IMR-90 (cell line): ENCODE data around the gene SMC6. TPM values are rescaled to one million over a fixed set of nuclear protein-coding genes. Genes with fewer than 3 reads are reported as not detected.

Experiments used
- ATAC-seq: fragments of 200-7000 bp; cut with Tn5 transposase; 2 replicates; pipeline ENCODE4 v1.9.1; 2020; ENCODE audit warnings: low read depth, mild to moderate bottlenecking, moderate library complexity
- BruUV-seq: library from RNA; stranded (reverse); fragments of 400-500 nt; replicated peaks from 2 replicates; lab custom pipeline; 2021; lab: Mats Ljungman, UMichigan
- CTCF ChIA-PET: fragments of 300-600 bp; formaldehyde crosslinking; extraction: SDS; loops from one replicate; lab custom pipeline; 2021; ENCODE audit warnings: antibody characterized with exemption; lab: Yijun Ruan, JAX
- POLR2A ChIA-PET: fragments of 300-600 bp; sonication (Branson Sonifier 250); formaldehyde crosslinking; loops from one replicate; lab custom pipeline; 2022; ENCODE audit warnings: antibody characterized with exemption; ENCODE audit not compliant: unreplicated experiment; lab: Charles Lee
- DNase-seq: peaks from one replicate; pipeline ENCODE4 v3.0.0; 2013
- H2AFZ ChIP-seq: replicated peaks from 2 replicates; pipeline ENCODE3; 2013; ENCODE audit warnings: low read length, mild to moderate bottlenecking; ENCODE audit not compliant: poor library complexity
- H2AK5ac ChIP-seq: 2 replicates; pipeline ENCODE4 v1.6.1; 2013; ENCODE audit warnings: low read depth, low read length, inconsistent platforms
- H2AK9ac ChIP-seq: replicated peaks from 2 replicates; pipeline ENCODE3; 2013; ENCODE audit warnings: mild to moderate bottlenecking, low read depth, low read length, moderate library complexity; ENCODE audit not compliant: poor library complexity
- H2BK120ac ChIP-seq: 2 replicates; pipeline ENCODE4 v1.6.1; 2013; ENCODE audit warnings: low read depth, low read length, inconsistent platforms
- H2BK15ac ChIP-seq: 3 replicates; pipeline ENCODE4 v1.6.1; 2013; ENCODE audit warnings: low read depth, low read length, inconsistent platforms
- H2BK20ac ChIP-seq: 2 replicates; pipeline ENCODE4 v1.6.1; 2013; ENCODE audit warnings: low read depth, mild to moderate bottlenecking, inconsistent platforms, low read length, moderate library complexity
- H2BK5ac ChIP-seq: 2 replicates; pipeline ENCODE4 v1.6.1; 2013; ENCODE audit warnings: mild to moderate bottlenecking, low read depth, low read length, inconsistent platforms; ENCODE audit not compliant: poor library complexity, severe bottlenecking
- H3K14ac ChIP-seq: replicated peaks from 2 replicates; pipeline ENCODE4 v1.6.1; 2013; ENCODE audit warnings: low read depth, low read length, inconsistent platforms
- H3K18ac ChIP-seq: 2 replicates; pipeline ENCODE4 v1.6.1; 2013; ENCODE audit warnings: low read depth, low read length, control low read depth
- H3K23ac ChIP-seq: 2 replicates; pipeline ENCODE4 v1.6.1; 2013; ENCODE audit warnings: low read depth, low read length, inconsistent platforms
- H3K27ac ChIP-seq: 2 replicates; pipeline ENCODE4 v1.5.1; 2013; ENCODE audit warnings: mild to moderate bottlenecking, control low read depth, low read length; ENCODE audit not compliant: insufficient read depth
- H3K27me3 ChIP-seq: 2 replicates; pipeline ENCODE4 v1.6.1; 2013; ENCODE audit warnings: low read length; ENCODE audit not compliant: control insufficient read depth, insufficient read depth
- H3K36me3 ChIP-seq: 2 replicates; pipeline ENCODE4 v1.6.1; 2013; ENCODE audit warnings: low read length, mixed read lengths; ENCODE audit not compliant: control insufficient read depth, insufficient read depth
- H3K4ac ChIP-seq: 2 replicates; pipeline ENCODE4 v1.6.1; 2013; ENCODE audit warnings: low read depth, low read length, inconsistent platforms
- H3K4me1 ChIP-seq: 2 replicates; pipeline ENCODE4 v1.6.1; 2013; ENCODE audit warnings: low read length, mixed read lengths; ENCODE audit not compliant: control insufficient read depth, insufficient read depth
- H3K4me2 ChIP-seq: 2 replicates; pipeline ENCODE4 v1.6.1; 2013; ENCODE audit warnings: low read depth, mild to moderate bottlenecking, control low read depth, low read length, moderate library complexity
- H3K4me3 ChIP-seq: 2 replicates; pipeline ENCODE4 v1.5.1; 2013; ENCODE audit warnings: low read depth, mild to moderate bottlenecking, control low read depth, low read length, moderate library complexity; ENCODE audit not compliant: insufficient read depth
- H3K56ac ChIP-seq: 2 replicates; pipeline ENCODE4 v1.6.1; 2013; ENCODE audit warnings: low read length, inconsistent platforms; ENCODE audit not compliant: insufficient read depth; ENCODE audit errors: extremely low read depth
- H3K79me1 ChIP-seq, 2 experiments: 2 replicates each; pipeline ENCODE4 v1.6.1; 2013; ENCODE audit warnings: low read length in 2 of 2, inconsistent platforms in 1 of 2, low read depth in 1 of 2
- H3K9ac ChIP-seq: 2 replicates; pipeline ENCODE4 v1.6.1; 2013; ENCODE audit warnings: low read depth, low read length, control low read depth
- H3K9me1 ChIP-seq: 2 replicates; pipeline ENCODE4 v1.6.1; 2013; ENCODE audit warnings: low read length, inconsistent platforms; ENCODE audit not compliant: insufficient read depth
- H3K9me3 ChIP-seq: 2 replicates; pipeline ENCODE4 v1.6.1; 2013; ENCODE audit warnings: low read length; ENCODE audit not compliant: control insufficient read depth, insufficient read depth
- H4K20me1 ChIP-seq: 2 replicates; pipeline ENCODE4 v1.6.1; 2013; ENCODE audit warnings: low read length, inconsistent platforms; ENCODE audit not compliant: insufficient read depth
- H4K5ac ChIP-seq: 2 replicates; pipeline ENCODE4 v1.6.1; 2013; ENCODE audit warnings: mild to moderate bottlenecking, low read depth, low read length, control low read depth
- H4K8ac ChIP-seq, 2 experiments: 2 replicates each; pipeline ENCODE4 v1.6.1; 2013; ENCODE audit warnings: low read depth in 2 of 2, low read length in 2 of 2, control low read depth in 1 of 2, inconsistent platforms in 1 of 2
- H4K91ac ChIP-seq: 2 replicates; pipeline ENCODE4 v1.6.1; 2013; ENCODE audit warnings: low read depth, low read length, inconsistent platforms; ENCODE audit not compliant: insufficient read depth
- BHLHE40 ChIP-seq: fragments of 150-350 bp; IDR thresholded peaks from 2 replicates; pipeline ENCODE4 v1.6.1; 2016; ENCODE audit warnings: mild to moderate bottlenecking, low read depth, low read length
- CEBPB ChIP-seq: IDR thresholded peaks from 2 replicates; pipeline ENCODE4 v1.6.1; 2012; ENCODE audit warnings: low read depth, low read length, improper control_type of control experiment
- CHD1 ChIP-seq: IDR thresholded peaks from 2 replicates; pipeline ENCODE4 v1.6.1; 2012; ENCODE audit warnings: low read depth, low read length, improper control_type of control experiment
- CTCF ChIP-seq: conservative IDR thresholded peaks from 2 replicates; pipeline ENCODE4 v1.5.1; 2012; ENCODE audit warnings: mild to moderate bottlenecking, low read depth, low read length, improper control_type of control experiment
- ELK1 ChIP-seq: fragments of 150-350 bp; IDR thresholded peaks from 2 replicates; pipeline ENCODE4 v1.6.1; 2016; ENCODE audit warnings: low read depth, mild to moderate bottlenecking, low read length, moderate library complexity, borderline replicate concordance
- FOS ChIP-seq: fragments of 150-350 bp; IDR thresholded peaks from 2 replicates; pipeline ENCODE4 v1.6.1; 2016; ENCODE audit warnings: low read depth, low read length
- MAFK ChIP-seq: IDR thresholded peaks from 2 replicates; pipeline ENCODE4 v1.6.1; 2012; ENCODE audit warnings: low read depth, low read length, improper control_type of control experiment
- MAZ ChIP-seq: IDR thresholded peaks from 2 replicates; pipeline ENCODE4 v1.6.1; 2012; ENCODE audit warnings: low read depth, mild to moderate bottlenecking, low read length, improper control_type of control experiment, moderate library complexity, borderline replicate concordance
- MXI1 ChIP-seq: IDR thresholded peaks from 2 replicates; pipeline ENCODE4 v1.6.1; 2012; ENCODE audit warnings: low read depth, mild to moderate bottlenecking, low read length, moderate library complexity, borderline replicate concordance
- NFE2L2 ChIP-seq: fragments of 150-350 bp; IDR thresholded peaks from 2 replicates; pipeline ENCODE4 v1.6.1; 2016; ENCODE audit warnings: low read depth, mild to moderate bottlenecking, low read length
- POLR2A ChIP-seq: IDR thresholded peaks from 2 replicates; pipeline ENCODE4 v1.6.1; 2012; ENCODE audit warnings: mild to moderate bottlenecking, low read depth, low read length
- RAD21 ChIP-seq: IDR thresholded peaks from 2 replicates; pipeline ENCODE4 v1.6.1; 2012; ENCODE audit warnings: low read length, improper control_type of control experiment
- RFX5 ChIP-seq: IDR thresholded peaks from 2 replicates; pipeline ENCODE4 v1.8.0; 2012; ENCODE audit warnings: low read depth, mild to moderate bottlenecking, low read length, moderate library complexity
- SMC3 ChIP-seq: fragments of 150-350 bp; IDR thresholded peaks from 2 replicates; pipeline ENCODE4 v1.6.1; 2016; ENCODE audit warnings: low read depth, mild to moderate bottlenecking, antibody characterized with exemption, low read length, moderate library complexity
- USF2 ChIP-seq: fragments of 150-350 bp; IDR thresholded peaks from 2 replicates; pipeline ENCODE4 v1.6.1; 2017; ENCODE audit warnings: mild to moderate bottlenecking, antibody characterized with exemption, low read length, low read depth
- WGBS, 2 experiments: methylation state at CpG; one replicate each; pipeline versions ENCODE4 v1.1.5 to v1.1.7; 2013; ENCODE audit warnings: missing lambda C conversion rate in 2 of 2; ENCODE audit not compliant: insufficient read length in 1 of 2; ENCODE audit errors: extremely low coverage in 2 of 2; 5-methylcytosine and 5-hydroxymethylcytosine counted together
- dilution Hi-C: fragments of 300-500 bp; cut with HindIII; formaldehyde crosslinking; loops from one replicate; pipeline ENCODE4 v1.14.3; 2018; ENCODE audit warnings: low sequenced_read_pairs; ENCODE audit not compliant: unreplicated experiment
- in situ Hi-C: fragments of 300-500 bp; cut with MboI; formaldehyde crosslinking; loops from 3 replicates; pipeline ENCODE4 v1.14.3; 2019; ENCODE audit warnings: low sequenced_read_pairs, inconsistent platforms, mixed read lengths
- intact Hi-C: fragments of 100-400 bp; cut with micrococcal nuclease; formaldehyde crosslinking; loops from 2 replicates; pipeline ENCODE4 v1.10.0; 2022
- polyA plus RNA-seq, 3 experiments: library from polyadenylated mRNA; depleted of rRNA; stranded (reverse); fragments of >200 nt; gene quantifications; 2 replicates each; pipeline ENCODE4 v1.2.3, GENCODE V29; 2012; ENCODE audit warnings: low replicate concordance in 1 of 3
- total RNA-seq: library from RNA; depleted of rRNA; stranded (reverse); fragments of >200 nt; gene quantifications from 2 replicates; pipeline ENCODE4 v1.2.3, GENCODE V29; 2012

SMC6 gene
- total and polyA plus RNA-seq, 2 of the 4 experiments (the other 2 are of a cell fraction), result 6.5 to 10.4 TPM

- in situ Hi-C loops, result no loop called here
- no peak overlapping the region for H4K8ac ChIP-seq
- ChIA-PET CTCF (interaction anchor here (1.0 to 1.4 kb wide), 2 partner anchors 8 to 34 kb away, joined by 3 to 6 read pairs; no protein-coding TSS in a partner anchor), POLR2A (no interaction called here)
- no peak overlapping the region for H3K14ac ChIP-seq
- no peaks in the 10 kb centered on the region for H3K4me1 ChIP-seq
- H3K27me3 ChIP-seq, result no peaks in the 10 kb centered on the region
- no peak overlapping the region for H3K4me2 ChIP-seq
- H3K9ac ChIP-seq, result no peak overlapping the region
- no peak overlapping the region for H4K91ac ChIP-seq
- no peak overlapping the region for H4K5ac ChIP-seq
- no peak overlapping the region for H2BK5ac ChIP-seq
- H2AFZ ChIP-seq, result no peak overlapping the region
- H3K18ac ChIP-seq, result no peak overlapping the region
- intact Hi-C loops, result no loop called here
- no peaks in the 10 kb centered on the region for H3K9me1 ChIP-seq
- H3K56ac ChIP-seq, result no peak overlapping the region
- no peak overlapping the region for H3K4me3 ChIP-seq
- ATAC-seq, result peak; percentile 40; the same call in 1 of the 2 replicates
- no peak overlapping the region for H3K23ac ChIP-seq
- no peak overlapping the region for H3K4ac ChIP-seq
- H3K36me3 ChIP-seq, result no peaks in the 10 kb centered on the region
- no TSS peak for BruUV-seq
- H2BK15ac ChIP-seq, result no peak overlapping the region
- no peaks in the 10 kb centered on the region for H4K20me1 ChIP-seq
- H3K9me3 ChIP-seq, result no peaks in the 10 kb centered on the region
- H2AK9ac ChIP-seq, result no peak overlapping the region
- no peak overlapping the region for H2BK120ac ChIP-seq
- H3K79me1 ChIP-seq, result no peaks in the 10 kb centered on the region
- DNase-seq, result no peak
- no peak overlapping the region for H3K27ac ChIP-seq
- no peak overlapping the region for H2BK20ac ChIP-seq
- WGBS, 2 experiments, result 75% methylated on average over 4 of the region's 8 CpGs; no CpG with 5 or more reads in 1 of the 2 experiments
- dilution Hi-C loops, result no loop called here
- H2AK5ac ChIP-seq, result no peak overlapping the region
- TF ChIP-seq SMC3 (no peak), CEBPB (no peak), FOS (no peak), POLR2A (no peak), RAD21 (no peak), USF2 (no peak), MXI1 (no peak), RFX5 (no peak), NFE2L2 (no peak), MAFK (no peak), CTCF (no peak), ELK1 (no peak), CHD1 (no peak), MAZ (no peak), BHLHE40 (no peak)
Measured at GRCh38 chr2:17637131-17637906, 116.3 kb downstream of the SMC6 start.
